Fibroblast of peridontal ligament (primary cell): ENCODE results near the gene MAN2A1.

ENCODE experiments used
- DNase-seq: peaks from one replicate; pipeline ENCODE4 v3.0.0-alpha.2; 2010; ENCODE audit errors: extremely low read depth

Gene MAN2A1

DNA sequence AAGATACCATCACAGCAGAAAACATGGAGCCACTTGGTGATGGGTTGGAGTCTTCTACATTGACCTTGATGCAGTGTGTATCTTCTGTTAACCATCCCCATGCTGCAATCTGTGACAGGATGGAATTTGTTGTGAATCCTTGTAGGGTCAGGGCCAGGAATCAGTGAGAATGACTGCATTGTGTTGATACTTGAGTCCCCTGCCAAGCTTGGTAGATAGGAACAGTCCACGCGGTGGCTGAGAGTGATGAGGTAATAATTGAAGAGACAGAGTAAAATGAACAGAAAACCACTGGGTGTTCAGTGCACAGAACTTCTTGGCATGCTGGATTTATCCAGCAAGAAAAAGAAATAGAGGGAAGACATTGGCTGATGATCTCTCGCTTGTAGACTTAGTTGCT lies 217.5 kb downstream of the MAN2A1 start:
- no peak for DNase-seq

DNA sequence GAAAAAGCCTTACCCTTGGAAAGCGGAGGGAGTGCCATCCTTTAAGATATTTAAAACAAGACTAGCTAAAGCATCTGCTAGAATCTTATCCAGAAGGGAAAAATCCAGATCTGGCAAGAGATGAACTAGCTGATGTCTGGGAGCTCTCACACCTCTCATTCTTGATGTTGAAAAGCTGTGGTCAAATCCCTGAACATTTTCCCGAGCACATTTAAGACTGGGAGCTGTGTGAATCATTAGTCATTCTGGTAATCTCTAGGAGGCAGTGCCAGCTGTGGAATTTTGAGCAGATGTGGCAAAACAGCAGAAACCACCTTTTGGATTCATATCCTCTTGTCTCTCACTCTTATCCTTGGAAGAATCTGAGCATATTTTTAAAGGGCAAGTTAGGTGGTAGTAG lies 218.0 kb downstream of the MAN2A1 start:
- peak; percentile 60 for DNase-seq

DNA sequence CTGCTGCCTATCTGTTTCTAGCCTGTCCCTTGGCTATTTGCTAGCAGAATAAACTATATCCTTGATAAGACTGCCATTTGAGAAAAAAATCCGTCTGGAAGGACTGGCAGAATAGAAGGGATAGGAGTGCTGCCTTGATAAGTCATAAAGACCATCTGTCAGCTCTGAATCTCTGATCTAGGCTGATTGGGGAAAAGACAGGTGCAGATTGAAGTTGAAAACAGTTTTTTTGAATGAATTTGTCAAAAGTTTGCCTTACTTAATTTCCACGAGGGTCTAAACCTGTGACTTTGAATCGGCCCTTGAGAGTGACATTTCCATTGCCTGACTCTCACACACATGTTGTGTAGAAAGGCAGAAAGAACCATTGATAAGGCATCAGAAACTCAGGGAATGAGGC lies 218.6 kb downstream of the MAN2A1 start:
- no peak for DNase-seq

DNA sequence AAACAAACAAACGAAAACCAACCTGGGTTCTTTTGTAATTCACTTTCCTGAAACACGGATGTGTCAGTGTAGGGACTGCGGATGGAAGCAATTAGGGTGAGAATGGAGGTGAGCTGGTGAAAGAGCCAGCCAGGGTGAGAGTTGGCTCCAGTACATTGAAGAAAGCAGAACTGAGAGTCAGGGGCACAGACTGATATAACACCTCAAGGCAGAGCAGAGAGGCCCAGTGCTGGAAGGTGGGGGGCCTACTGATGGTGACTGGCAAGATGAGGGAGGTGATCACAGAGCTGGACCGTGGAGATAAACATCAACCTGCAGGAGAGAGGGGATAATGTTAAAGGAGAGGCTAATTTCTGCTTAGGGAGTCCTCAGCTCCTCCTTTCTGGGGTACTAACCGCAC lies 221.1 kb downstream of the MAN2A1 start:
- no peak for DNase-seq

DNA sequence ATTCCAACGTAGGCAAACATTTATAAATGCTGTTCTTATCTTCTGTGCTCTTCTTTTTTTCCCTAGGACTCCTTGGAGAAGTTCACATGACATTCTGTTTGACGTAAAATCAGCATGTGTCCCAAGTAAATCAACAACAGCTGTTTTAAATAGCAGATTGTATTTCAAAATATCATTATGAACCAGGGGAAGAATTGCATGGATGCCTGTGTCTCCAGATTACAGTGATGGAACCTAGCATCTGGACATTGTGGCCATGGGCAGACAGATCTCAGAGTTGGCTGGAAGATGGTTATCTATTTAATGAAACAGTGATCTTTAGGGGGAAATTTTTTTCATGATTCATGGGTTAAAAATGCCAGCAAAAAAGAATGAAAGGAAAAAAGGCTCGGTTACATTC lies 222.0 kb downstream of the MAN2A1 start:
- peak; percentile 74 for DNase-seq

DNA sequence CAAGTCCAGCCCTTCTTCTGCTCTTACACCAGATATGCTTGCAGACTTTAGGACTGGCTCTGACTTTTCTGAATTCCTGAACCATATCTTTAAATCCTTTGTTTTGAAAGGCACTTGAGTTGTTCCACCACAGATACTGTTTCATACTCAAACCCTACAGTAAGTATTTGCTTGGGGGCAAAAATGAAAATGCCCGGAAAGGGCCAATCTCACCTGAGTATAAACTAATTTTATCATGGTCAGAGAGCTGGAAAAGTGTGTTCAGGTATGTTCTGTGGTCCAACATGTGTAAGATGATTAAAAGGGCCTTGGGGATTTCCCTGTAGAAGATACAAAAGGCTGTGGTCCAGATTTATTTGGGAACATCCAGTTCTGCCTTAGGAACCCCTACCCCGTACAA lies 225.2 kb downstream of the MAN2A1 start:
- DNase-seq, result no peak

DNA sequence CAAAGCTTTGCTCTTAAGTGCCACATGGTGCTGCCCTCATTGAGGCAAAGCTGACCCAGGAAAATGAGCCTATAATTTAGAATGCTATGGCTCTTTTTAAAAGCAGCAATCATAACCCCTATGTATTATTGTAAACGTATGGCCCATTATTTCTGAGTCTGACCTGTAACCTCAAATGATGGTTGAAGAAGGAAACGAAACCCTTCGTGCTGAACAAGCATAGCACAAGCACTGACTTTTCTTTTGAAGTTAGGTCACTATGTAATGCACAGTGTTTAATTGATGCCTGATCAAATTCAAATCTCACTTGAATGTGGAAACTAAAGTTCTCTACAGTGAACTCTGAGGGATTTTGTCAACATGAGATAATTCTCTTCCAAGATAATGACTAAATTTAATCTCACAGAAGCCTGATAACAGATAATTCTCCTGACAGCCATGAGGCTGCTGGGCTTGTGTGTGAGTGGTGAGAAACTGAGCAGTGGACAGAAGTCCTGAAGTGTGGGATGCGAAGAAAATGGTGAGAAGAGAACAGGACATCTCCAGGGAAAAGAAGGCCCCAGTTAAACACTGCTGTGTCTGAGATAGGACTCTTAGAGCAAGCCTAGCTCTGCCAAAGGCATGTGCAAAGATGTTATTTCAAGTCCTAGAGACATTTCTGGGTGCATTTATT lies 226.9 kb downstream of the MAN2A1 start:
- no peak for DNase-seq
